ENCODE measurements around the gene LRPAP1.
"Not testable (repeated sequence)": the region's sequence is repeated elsewhere in the genome, so short reads cannot be mapped to it uniquely, and the experiment has no call there.

DNA sequence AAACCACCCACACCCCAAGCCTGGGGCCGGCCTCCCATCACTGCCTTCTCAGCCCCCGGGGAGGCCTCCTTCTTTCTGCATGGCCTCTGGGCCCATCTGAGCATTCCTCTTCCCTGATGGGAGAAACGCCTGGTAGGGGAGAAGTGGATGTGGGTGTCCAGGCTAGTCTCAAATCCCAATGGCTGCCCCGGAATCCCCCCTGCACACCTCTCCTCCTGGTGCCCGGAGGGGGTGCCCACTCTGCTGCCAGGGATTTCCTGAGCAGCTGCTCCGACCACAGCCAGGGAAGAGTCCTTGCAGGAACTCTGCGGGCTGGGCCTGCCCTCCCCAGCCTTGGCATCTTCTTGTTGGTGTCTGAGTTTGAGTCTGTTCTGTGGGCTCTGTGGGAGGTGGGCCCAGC, 19.1 kb upstream of the LRPAP1 start:
- not testable (repeated sequence) for TF ChIP-seq CTCF, POLR2A (IDR thresholded peaks at IDR 0.05)

All from esophagus squamous epithelium (tissue), 4 donors.